Left lobe of liver (tissue), 2 donors: ENCODE results near the gene APOB. TPM values are rescaled to one million over a fixed set of nuclear protein-coding genes. Genes with fewer than 3 reads are reported as not detected.

Experiments used
- ATAC-seq: fragments of 200-7000 bp; cut with Tn5 transposase; one replicate; pipeline ENCODE4 v1.9.1; 2020; ENCODE audit warnings: mild to moderate bottlenecking, moderate library complexity
- DNase-seq: peaks from one replicate; pipeline ENCODE4 v3.0.0-alpha.2; 2020; ENCODE audit warnings: low spot score
- total RNA-seq: library from RNA; stranded (reverse); gene quantifications from one replicate; pipeline ENCODE4 v1.2.1, GENCODE V29; 2021
- donor health status: DM: no; HTN: no; CAD: no; lungs with moderate emphysema.
- donor health status: DM: no; HTN: yes; CAD: no.

Gene APOB
- total RNA-seq, 1 donor from 2014 or later, result 2,405 TPM

DNA sequence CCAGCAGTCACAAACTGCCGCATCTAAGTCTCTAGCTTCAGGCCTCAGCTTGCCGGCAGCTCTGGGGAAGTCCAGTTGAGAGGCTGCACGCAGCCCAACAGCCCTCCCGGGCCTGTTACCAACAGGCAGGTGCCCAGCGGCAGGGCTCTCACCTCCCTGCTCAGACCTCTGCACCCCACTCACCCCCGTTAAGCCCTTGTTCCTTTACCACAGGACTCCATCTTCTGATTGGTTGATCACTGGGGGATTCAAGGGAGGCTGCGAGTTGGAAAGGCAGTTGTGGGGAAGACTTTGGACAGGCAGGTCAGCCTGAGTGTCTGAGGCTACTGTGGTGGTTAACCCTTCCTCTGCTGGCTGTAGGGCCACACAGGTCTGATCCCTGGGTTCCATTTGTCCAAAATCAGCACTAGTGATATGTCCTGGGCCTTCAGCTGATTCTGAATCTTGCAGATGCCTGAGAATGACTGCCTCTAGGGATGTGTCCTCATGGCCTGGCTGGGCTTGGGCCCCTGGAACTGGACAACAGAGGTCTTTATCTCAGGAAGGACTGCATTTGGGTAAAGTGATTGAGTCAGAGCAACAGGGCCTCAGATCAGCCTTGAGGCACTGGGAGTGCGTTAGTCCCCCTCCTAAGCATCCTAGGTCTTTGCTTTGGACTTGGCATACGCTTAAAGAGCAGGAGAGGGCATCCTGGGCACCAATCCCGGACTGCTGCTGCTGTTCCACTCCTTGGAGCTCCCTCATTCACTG is 88.4 kb downstream of the APOB start:
- ATAC-seq, result no peak
- DNase-seq, result no peak

DNA sequence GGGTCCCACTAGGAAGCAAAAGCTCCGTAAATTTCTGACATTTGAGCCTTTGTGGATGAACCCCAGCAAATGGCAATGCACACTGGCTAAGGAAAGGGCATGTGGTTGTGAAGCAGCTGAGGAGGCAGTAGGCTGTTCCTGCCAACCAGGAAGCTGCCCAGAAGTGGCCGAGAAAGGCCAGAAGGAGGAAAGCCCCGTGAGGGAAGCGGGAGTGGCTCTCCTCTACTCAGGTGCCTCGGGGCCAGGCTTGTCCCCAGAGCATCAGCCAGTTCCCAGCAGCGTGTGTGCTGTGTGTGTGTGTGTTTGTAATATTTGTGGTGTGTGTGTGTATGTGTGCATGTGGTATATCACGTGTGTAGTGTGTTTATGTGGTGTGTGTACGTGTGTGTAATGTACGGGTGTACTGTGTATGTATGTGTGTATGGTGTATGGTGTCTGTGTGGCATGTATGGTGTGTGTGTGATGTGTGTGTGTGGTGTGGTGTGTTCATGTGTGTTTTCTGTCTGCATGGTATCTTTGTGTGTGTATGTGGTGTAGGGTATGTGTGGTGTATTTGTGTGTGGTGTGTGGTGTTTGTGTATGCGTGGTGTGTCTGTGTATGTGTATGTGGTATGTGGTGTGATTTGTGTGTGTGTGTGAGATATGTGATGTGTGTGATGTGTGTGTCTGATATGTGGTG is 90.6 kb downstream of the APOB start:
- DNase-seq, result no peak
- no peak for ATAC-seq

Other genes starting within 250 kb of the APOB start
- 12.6 TPM for gene LDAH, start 221.0 kb downstream of the APOB start, total RNA-seq
- gene TDRD15, start 79.9 kb upstream of the APOB start, total RNA-seq, result 0.93 TPM